A673 (cell line): ENCODE data around the gene ZACN. TPM values are rescaled to one million over a fixed set of nuclear protein-coding genes. Genes with fewer than 3 reads are reported as not detected.
"Not testable (repeated sequence)": the region's sequence is repeated elsewhere in the genome, so short reads cannot be mapped to it uniquely, and the experiment has no call there.

Source experiments
- BruUV-seq: library from RNA; stranded (reverse); fragments of 400-500 nt; replicated peaks from 2 replicates; lab custom pipeline; 2021; lab: Mats Ljungman, UMichigan
- CTCF ChIA-PET: fragments of 300-600 bp; sonication (Branson Sonifier 250); formaldehyde crosslinking; loops from one replicate; lab custom pipeline; 2022; ENCODE audit warnings: antibody characterized with exemption; lab: Charles Lee
- POLR2A ChIA-PET: fragments of 300-600 bp; sonication (Branson Sonifier 250); formaldehyde crosslinking; loops from one replicate; lab custom pipeline; 2022; ENCODE audit warnings: antibody characterized with exemption; ENCODE audit not compliant: low non-redundant PET; lab: Charles Lee
- DNase-seq: peaks from one replicate; pipeline ENCODE4 v3.0.0-alpha.2; 2015; ENCODE audit warnings: low spot score
- H3K27ac ChIP-seq: fragments of 200-600 bp; sonication (generic); 2 replicates; pipeline ENCODE4 v1.5.1; 2016; ENCODE audit warnings: mixed run types, low read depth, mild to moderate bottlenecking, mixed read lengths, antibody characterized with exemption, low read length; ENCODE audit not compliant: poor library complexity, severe bottlenecking
- H3K27me3 ChIP-seq: fragments of 200-600 bp; sonication (generic); replicated peaks from 2 replicates; pipeline ENCODE4 v1.6.1; 2017; ENCODE audit warnings: mixed run types, low read depth, mild to moderate bottlenecking, mixed read lengths, antibody characterized with exemption, low read length; ENCODE audit not compliant: insufficient read depth, poor library complexity
- H3K36me3 ChIP-seq: fragments of 200-600 bp; sonication (generic); 2 replicates; pipeline ENCODE4 v1.6.1; 2016; ENCODE audit warnings: mixed run types, mild to moderate bottlenecking, mixed read lengths, antibody characterized with exemption, low read length; ENCODE audit not compliant: insufficient read depth, poor library complexity, severe bottlenecking
- H3K4me1 ChIP-seq: fragments of 200-600 bp; sonication (generic); 2 replicates; pipeline ENCODE4 v1.6.1; 2017; ENCODE audit warnings: mixed run types, mild to moderate bottlenecking, mixed read lengths, antibody characterized with exemption, low read length; ENCODE audit not compliant: insufficient read depth, poor library complexity, severe bottlenecking
- H3K4me3 ChIP-seq: fragments of 200-600 bp; sonication (generic); 2 replicates; pipeline ENCODE4 v1.5.1; 2016; ENCODE audit warnings: low read depth, mixed run types, mild to moderate bottlenecking, mixed read lengths, low read length; ENCODE audit not compliant: poor library complexity, severe bottlenecking
- H3K9me3 ChIP-seq: fragments of 200-600 bp; sonication (generic); 2 replicates; pipeline ENCODE4 v1.6.1; 2016; ENCODE audit warnings: mixed run types, low read depth, mild to moderate bottlenecking, mixed read lengths, antibody characterized with exemption, low read length; ENCODE audit not compliant: poor library complexity, severe bottlenecking
- CTCF ChIP-seq: fragments of 300-800, 200-600 bp; sonication (generic); conservative IDR thresholded peaks from 2 replicates; pipeline ENCODE4 v1.5.1; 2017; ENCODE audit warnings: low read depth, mild to moderate bottlenecking, antibody characterized with exemption, low read length, moderate library complexity, mixed read lengths
- EZH2 ChIP-seq: fragments of 200-600 bp; sonication (generic); IDR thresholded peaks from 2 replicates; pipeline ENCODE4 v1.6.1; 2017; ENCODE audit warnings: borderline replicate concordance, low read depth, mild to moderate bottlenecking, mixed read lengths, antibody characterized with exemption, low read length; ENCODE audit not compliant: poor library complexity, severe bottlenecking
- intact Hi-C: fragments of 100-400 bp; cut with micrococcal nuclease; formaldehyde crosslinking; loops from one replicate; pipeline ENCODE4 v1.10.0; 2022; ENCODE audit not compliant: unreplicated experiment
- total RNA-seq: library from RNA; stranded (reverse); gene quantifications from 2 replicates; pipeline ENCODE4 v1.2.3, GENCODE V29; 2021

ZACN gene
- total RNA-seq, 1 experiment from 2014 or later, result not detected

GRCh38 chr17:76038050-76038449, 40.9 kb upstream of the ZACN start:
- H3K36me3 ChIP-seq, result peaks cover 36% of the 10 kb centered on the region
- POLR2A ChIA-PET, result no interaction called here
- no peak overlapping the region for H3K4me3 ChIP-seq
- no peaks in the 10 kb centered on the region for H3K27me3 ChIP-seq
- intact Hi-C loops, result no loop called here
- no peak for TF ChIP-seq CTCF
- no peak for TF ChIP-seq EZH2
- DNase-seq, result no peak
- CTCF ChIA-PET, result no interaction called here
- H3K27ac ChIP-seq, result no peak overlapping the region
- H3K9me3 ChIP-seq, result no peaks in the 10 kb centered on the region
- no TSS peak for BruUV-seq
- H3K4me1 ChIP-seq, result peaks cover 5% of the 10 kb centered on the region

- Histone ChIP-seq H3K4me3 (no peak overlapping the region), H3K4me1 (peaks cover 5% of the 10 kb centered on the region), H3K27me3 (no peaks in the 10 kb centered on the region), H3K36me3 (peaks cover 47% of the 10 kb centered on the region), H3K9me3 (no peaks in the 10 kb centered on the region), H3K27ac (no peak overlapping the region)
- TSS peak; percentile 88 for BruUV-seq
- no peak for TF ChIP-seq EZH2
- TF ChIP-seq CTCF, result no peak
- ChIA-PET CTCF (no interaction called here), POLR2A (no interaction called here)
- DNase-seq, result no peak
- intact Hi-C loops, result no loop called here
Measured at GRCh38 chr17:76039121-76039520, 39.9 kb upstream of the ZACN start.

- Histone ChIP-seq H3K4me1 (peaks cover 5% of the 10 kb centered on the region), H3K9me3 (no peaks in the 10 kb centered on the region), H3K27ac (no peak overlapping the region), H3K36me3 (peaks cover 60% of the 10 kb centered on the region), H3K27me3 (no peaks in the 10 kb centered on the region), H3K4me3 (no peak overlapping the region)
- no peak for DNase-seq
- intact Hi-C loops, result no loop called here
- POLR2A ChIA-PET, result no interaction called here
- TF ChIP-seq EZH2, result no peak
- no peak for TF ChIP-seq CTCF
- CTCF ChIA-PET, result no interaction called here
- no TSS peak for BruUV-seq
Measured at GRCh38 chr17:76040376-76040775, 38.6 kb upstream of the ZACN start.

- intact Hi-C loops, H3K27ac ChIP-seq, H3K4me3 ChIP-seq, H3K4me1 ChIP-seq, H3K9me3 ChIP-seq, BruUV-seq, DNase-seq, H3K27me3 ChIP-seq, POLR2A ChIA-PET, CTCF ChIA-PET: not testable (repeated sequence)
- H3K36me3 ChIP-seq, result peaks cover 80% of the 10 kb centered on the region
Measured at GRCh38 chr17:76042868-76043267, 36.1 kb upstream of the ZACN start.

GRCh38 chr17:76044475-76045007, 34.4 kb upstream of the ZACN start:
- POLR2A ChIA-PET, H3K9me3 ChIP-seq, H3K4me1 ChIP-seq, CTCF ChIA-PET, H3K27ac ChIP-seq, H3K27me3 ChIP-seq, intact Hi-C loops, H3K4me3 ChIP-seq, BruUV-seq, DNase-seq: not testable (repeated sequence)
- H3K36me3 ChIP-seq, result peaks cover 81% of the 10 kb centered on the region
